ENCODE measurements around the gene WEE1. TPM values are rescaled to one million over a fixed set of nuclear protein-coding genes. Genes with fewer than 3 reads are reported as not detected.
A peak's percentile ranks its signal among the peaks of the same experiment; 100 is the strongest.

The WEE1 gene
- polyA plus RNA-seq, 1 experiment: 31.7 TPM

- ChIA-PET POLR2A (interaction anchor here (0.7 kb wide), 1 partner anchor 134 kb away, joined by 4 read pairs; no protein-coding TSS in a partner anchor), CTCF (interaction anchor here (0.5 to 2.6 kb wide), 5 partner anchors 28 to 406 kb away, joined by 3 to 14 read pairs (median 4); no protein-coding TSS in a partner anchor)
- Histone ChIP-seq H3K27me3 (ENCODE audit: control insufficient read depth, insufficient read depth, low read length) (no peaks in the 10 kb centered on the region), H3K4me3 (ENCODE audit: low read depth, low read length) (no peak overlapping the region), H3K36me3 (ENCODE audit: control insufficient read depth, insufficient read depth, low read length) (no peaks in the 10 kb centered on the region)
- DNase-seq (ENCODE audit: low read depth): no peak
- TF ChIP-seq CTCF (IDR thresholded peaks at IDR 0.05; ENCODE audit: insufficient read depth, low read depth, low read length): no peak
Measured at GRCh38 chr11:9566561-9567063, 6.9 kb upstream of the WEE1 start.

- DNase-seq (ENCODE audit: low read depth): no peak
- CTCF ChIA-PET: interaction anchor here (0.6 to 2.6 kb wide), 3 partner anchors 33 to 405 kb away, joined by 4 to 14 read pairs (median 5); no protein-coding TSS in a partner anchor
- no peak overlapping the region for H3K4me3 ChIP-seq (ENCODE audit: low read depth, low read length)
- no peak for TF ChIP-seq CTCF (IDR thresholded peaks at IDR 0.05; ENCODE audit: insufficient read depth, low read depth, low read length)
- no peaks in the 10 kb centered on the region for H3K27me3 ChIP-seq (ENCODE audit: control insufficient read depth, insufficient read depth, low read length)
- POLR2A ChIA-PET: no interaction called here
- H3K36me3 ChIP-seq (ENCODE audit: control insufficient read depth, insufficient read depth, low read length): no peaks in the 10 kb centered on the region
Measured at GRCh38 chr11:9567401-9567800, 6.1 kb upstream of the WEE1 start.

- POLR2A ChIA-PET: interaction anchor here (0.6 kb wide), 1 partner anchor 739 kb away, joined by 4 read pairs; no protein-coding TSS in a partner anchor
- H3K4me3 ChIP-seq (ENCODE audit: low read depth, low read length): no peak overlapping the region
- CTCF ChIA-PET: interaction anchor here (1.6 kb wide), 1 partner anchor 404 kb away, joined by 5 read pairs; no protein-coding TSS in a partner anchor
- TF ChIP-seq CTCF (IDR thresholded peaks at IDR 0.05; ENCODE audit: insufficient read depth, low read depth, low read length): no peak
- DNase-seq (ENCODE audit: low read depth): no peak
- H3K36me3 ChIP-seq (ENCODE audit: control insufficient read depth, insufficient read depth, low read length): no peaks in the 10 kb centered on the region
- H3K27me3 ChIP-seq (ENCODE audit: control insufficient read depth, insufficient read depth, low read length): no peaks in the 10 kb centered on the region
Measured at GRCh38 chr11:9568161-9568853, 5.2 kb upstream of the WEE1 start.

GRCh38 chr11:9568854-9569587 lies 4.4 kb upstream of the WEE1 start:
- Histone ChIP-seq H3K4me3 (ENCODE audit: low read depth, low read length) (no peak overlapping the region), H3K36me3 (ENCODE audit: control insufficient read depth, insufficient read depth, low read length) (no peaks in the 10 kb centered on the region), H3K27me3 (ENCODE audit: control insufficient read depth, insufficient read depth, low read length) (no peaks in the 10 kb centered on the region)
- TF ChIP-seq CTCF (IDR thresholded peaks at IDR 0.05; ENCODE audit: insufficient read depth, low read depth, low read length): no peak
- ChIA-PET CTCF (interaction anchor here (0.6 kb wide), 1 partner anchor 381 kb away, joined by 3 read pairs; no protein-coding TSS in a partner anchor), POLR2A (interaction anchor here (0.6 kb wide), 1 partner anchor 739 kb away, joined by 4 read pairs; no protein-coding TSS in a partner anchor)
- peak; percentile 94 for DNase-seq (ENCODE audit: low read depth)
